IMR-90 (cell line): ENCODE results near the gene ACRBP.
A peak's percentile ranks its signal among the peaks of the same experiment; 100 is the strongest.

Experiments
- CHD1 ChIP-seq: IDR thresholded peaks from 2 replicates; pipeline ENCODE4 v1.6.1; 2012; ENCODE audit warnings: low read depth, low read length, improper control_type of control experiment
- CTCF ChIP-seq: conservative IDR thresholded peaks from 2 replicates; pipeline ENCODE4 v1.5.1; 2012; ENCODE audit warnings: mild to moderate bottlenecking, low read depth, low read length, improper control_type of control experiment
- POLR2A ChIP-seq: IDR thresholded peaks from 2 replicates; pipeline ENCODE4 v1.6.1; 2012; ENCODE audit warnings: mild to moderate bottlenecking, low read depth, low read length
- RAD21 ChIP-seq: IDR thresholded peaks from 2 replicates; pipeline ENCODE4 v1.6.1; 2012; ENCODE audit warnings: low read length, improper control_type of control experiment
- RFX5 ChIP-seq: IDR thresholded peaks from 2 replicates; pipeline ENCODE4 v1.8.0; 2012; ENCODE audit warnings: low read depth, mild to moderate bottlenecking, low read length, moderate library complexity

- peak; percentile 10; the same call in 1 of the 2 replicates for TF ChIP-seq CTCF
- no peak for TF ChIP-seq CHD1
- no peak for TF ChIP-seq RFX5
- no peak for TF ChIP-seq RAD21
- TF ChIP-seq POLR2A, result no peak
Observed at GRCh38 chr12:6614513-6615172, 32.6 kb downstream of the ACRBP start.
